Adipose tissue (tissue), 3 donors: ENCODE data around the gene PTPN21. TPM values are rescaled to one million over a fixed set of nuclear protein-coding genes. Genes with fewer than 3 reads are reported as not detected.

ENCODE experiments used
- H3K27ac ChIP-seq: one replicate; pipeline ENCODE4 v1.5.1; 2013; ENCODE audit warnings: low read depth, low read length
- WGBS, 3 donors: extraction: QIAGEN DNeasy Blood & Tissue Kit; methylation state at CpG; one replicate each; pipeline ENCODE4 v1.1.7; 2013; 5-methylcytosine and 5-hydroxymethylcytosine counted together
- polyA plus RNA-seq, 3 donors: library from polyadenylated mRNA; stranded (reverse); fragments of 200-250 nt; gene quantifications; one replicate each; pipeline ENCODE4 v1.2.3, GENCODE V29; 2013
- donor health status: healthy with polysubstance abuse.
- donor health status: Bipolar disorder and iron deficiency.
- donor health status: healthy.

Gene PTPN21
- polyA plus RNA-seq, 3 donors: 4.4 to 17.4 (median 8.3) TPM

GRCh38 chr14:88519907-88520306 lies 34.9 kb downstream of the PTPN21 start:
- 92 to 98% (median 94%) methylated on average over 2 of the region's 2 CpGs for WGBS, 3 donors

GRCh38 chr14:88518592-88519512 lies 36.0 kb downstream of the PTPN21 start:
- no peak overlapping the region for H3K27ac ChIP-seq
- WGBS, 3 donors: 78 to 88% (median 86%) methylated on average over 5 of the region's 5 CpGs

More at GRCh38 chr14:88519907-88520306, 34.9 kb downstream of the PTPN21 start:
- no peak overlapping the region for H3K27ac ChIP-seq

GRCh38 chr14:88516861-88517357 lies 37.9 kb downstream of the PTPN21 start:
- 31 to 79% (median 72%) methylated on average over 7 of the region's 7 CpGs for WGBS, 3 donors
- H3K27ac ChIP-seq: no peak overlapping the region

GRCh38 chr14:88515499-88516221 lies 39.1 kb downstream of the PTPN21 start:
- H3K27ac ChIP-seq: no peak overlapping the region
- 26 to 84% (median 80%) methylated on average over 1 of the region's 1 CpG for WGBS, 3 donors

GRCh38 chr14:88507208-88507607 lies 47.6 kb downstream of the PTPN21 start:
- 91 to 97% (median 94%) methylated on average over 1 of the region's 1 CpG for WGBS, 3 donors
- H3K27ac ChIP-seq: no peak overlapping the region

GRCh38 chr14:88505621-88506020 lies 49.2 kb downstream of the PTPN21 start:
- no peak overlapping the region for H3K27ac ChIP-seq

GRCh38 chr14:88504602-88505001 lies 50.2 kb downstream of the PTPN21 start:
- H3K27ac ChIP-seq: no peak overlapping the region
- WGBS, 3 donors: 90 to 93% (median 92%) methylated on average over 2 of the region's 2 CpGs

GRCh38 chr14:88503754-88504406 lies 50.9 kb downstream of the PTPN21 start:
- H3K27ac ChIP-seq: no peak overlapping the region
- 83 to 95% (median 89%) methylated on average over 2 of the region's 2 CpGs for WGBS, 3 donors

GRCh38 chr14:88502740-88503139 lies 52.1 kb downstream of the PTPN21 start:
- no peak overlapping the region for H3K27ac ChIP-seq
- WGBS, 3 donors: 80 to 91% (median 81%) methylated on average over 4 of the region's 4 CpGs

GRCh38 chr14:88500611-88501010 lies 54.2 kb downstream of the PTPN21 start:
- no peak overlapping the region for H3K27ac ChIP-seq
- 80 to 98% (median 84%) methylated on average over 2 of the region's 2 CpGs for whole genome bisulfite sequencing, 3 donors

- no peak overlapping the region for H3K27ac ChIP-seq
- 90 to 96% (median 92%) methylated on average over 6 of the region's 6 CpGs for WGBS, 3 donors
Measured at GRCh38 chr14:88499225-88499624, 55.6 kb downstream of the PTPN21 start.

- WGBS, 3 donors: 87 to 92% (median 88%) methylated on average over 3 of the region's 3 CpGs
- H3K27ac ChIP-seq: no peak overlapping the region
Measured at GRCh38 chr14:88496414-88496813, 58.4 kb downstream of the PTPN21 start.

GRCh38 chr14:88493392-88494185 lies 61.2 kb downstream of the PTPN21 start:
- H3K27ac ChIP-seq: no peak overlapping the region
- WGBS, 3 donors: 77 to 91% (median 91%) methylated on average over 6 of the region's 6 CpGs

- WGBS, 3 donors: 41 to 51% (median 47%) methylated on average over 12 of the region's 12 CpGs
- H3K27ac ChIP-seq: no peak overlapping the region
Measured at GRCh38 chr14:88492272-88493089, 62.3 kb downstream of the PTPN21 start.

GRCh38 chr14:88490168-88490567 lies 64.6 kb downstream of the PTPN21 start:
- no peak overlapping the region for H3K27ac ChIP-seq
- 92 to 97% (median 94%) methylated on average over 6 of the region's 6 CpGs for WGBS, 3 donors

GRCh38 chr14:88488897-88489296 lies 65.9 kb downstream of the PTPN21 start:
- H3K27ac ChIP-seq: no peak overlapping the region
- WGBS, 3 donors: 60 to 83% (median 79%) methylated on average over 6 of the region's 6 CpGs

GRCh38 chr14:88488081-88488480 lies 66.7 kb downstream of the PTPN21 start:
- H3K27ac ChIP-seq: no peak overlapping the region
- WGBS, 3 donors: 89 to 92% (median 92%) methylated on average over 7 of the region's 7 CpGs
